ENCODE data around the gene IER2. TPM values are rescaled to one million over a fixed set of nuclear protein-coding genes. Genes with fewer than 3 reads are reported as not detected.

The IER2 gene
- total and polyA plus RNA-seq, 9 of the 15 experiments (the other 6 are each of a cell fraction or from before 2014, with no cell fraction given), result 4.5 to 205 (median 23.7) TPM

DNA sequence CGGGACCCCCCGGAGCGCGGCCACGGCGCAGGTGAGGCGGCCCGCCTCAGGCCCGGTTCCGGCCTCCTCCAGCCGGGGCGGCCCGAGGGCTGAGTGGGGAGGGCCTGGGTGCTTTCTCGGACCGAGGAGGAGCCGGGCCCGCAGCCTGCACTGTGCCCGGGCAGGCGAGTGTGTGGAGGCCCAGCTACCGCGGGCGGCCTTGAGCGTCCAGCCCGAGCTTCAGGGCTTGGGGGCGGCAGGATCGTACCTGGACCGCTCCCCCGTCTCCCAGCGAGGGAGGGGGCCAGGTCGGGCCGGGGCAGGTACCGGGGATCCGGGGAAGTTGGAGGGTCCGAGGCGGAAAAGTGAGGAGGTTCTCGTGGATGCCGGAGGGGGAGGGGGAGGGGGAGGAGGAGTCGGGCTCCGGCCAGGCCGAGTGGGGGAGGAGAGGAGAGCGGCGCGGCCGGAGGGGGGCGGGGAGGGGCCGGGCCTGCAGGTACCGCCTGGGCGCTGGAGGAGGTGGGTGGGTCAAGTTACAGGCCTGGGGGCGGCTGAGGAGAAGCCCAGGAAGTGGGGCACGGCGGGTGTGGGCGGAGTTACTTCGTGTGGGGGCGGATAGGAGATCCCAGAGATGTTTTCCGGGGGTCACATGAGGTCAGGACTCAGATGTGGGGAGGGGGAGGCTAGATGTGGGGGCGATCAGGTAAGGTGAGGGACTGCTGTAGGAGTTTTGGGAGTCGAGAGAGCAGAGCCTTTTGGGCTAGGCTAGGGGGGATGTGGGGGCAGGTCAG lies 31.6 kb upstream of the IER2 start (continued):
- TF ChIP-seq, protein P1, sequence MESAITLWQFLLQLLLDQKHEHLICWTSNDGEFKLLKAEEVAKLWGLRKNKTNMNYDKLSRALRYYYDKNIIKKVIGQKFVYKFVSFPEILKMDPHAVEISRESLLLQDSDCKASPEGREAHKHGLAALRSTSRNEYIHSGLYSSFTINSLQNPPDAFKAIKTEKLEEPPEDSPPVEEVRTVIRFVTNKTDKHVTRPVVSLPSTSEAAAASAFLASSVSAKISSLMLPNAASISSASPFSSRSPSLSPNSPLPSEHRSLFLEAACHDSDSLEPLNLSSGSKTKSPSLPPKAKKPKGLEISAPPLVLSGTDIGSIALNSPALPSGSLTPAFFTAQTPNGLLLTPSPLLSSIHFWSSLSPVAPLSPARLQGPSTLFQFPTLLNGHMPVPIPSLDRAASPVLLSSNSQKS (CRISPR knock-in tag; IDR thresholded peaks at IDR 0.05), result no peak
- TF ChIP-seq FOXA3 (CRISPR knock-in tag; conservative IDR thresholded peaks at IDR 0.05 in 1 of 2, IDR thresholded peaks at IDR 0.05 in 1 of 2), result no peak
- no peak for TF ChIP-seq SLC30A9 (CRISPR knock-in tag; IDR thresholded peaks at IDR 0.05)
- TF ChIP-seq FOS (IDR thresholded peaks at IDR 0.05; ENCODE audit: extremely low read depth, insufficient read length), result no peak
- TF ChIP-seq NEUROD1 (IDR thresholded peaks at IDR 0.05; ENCODE audit: borderline replicate concordance, low read depth, low read length, partially characterized antibody), result peak; percentile 20
- TF ChIP-seq RBFOX2 (IDR thresholded peaks at IDR 0.05; ENCODE audit: low read depth, low read length), result peak; percentile 74
- TF ChIP-seq KHSRP (IDR thresholded peaks at IDR 0.05), result no peak
- TF ChIP-seq MYNN (IDR thresholded peaks at IDR 0.05), result no peak
- no peak for TF ChIP-seq MYNN (CRISPR knock-in tag; IDR thresholded peaks at IDR 0.05)
- TF ChIP-seq ZBTB43 (CRISPR knock-in tag; IDR thresholded peaks at IDR 0.05), result no peak
- TF ChIP-seq CREB3 (tag; conservative IDR thresholded peaks at IDR 0.05; ENCODE audit: low read depth), result no peak
- TF ChIP-seq HNRNPUL1 (IDR thresholded peaks at IDR 0.05; ENCODE audit: low read length), result no peak
- no peak for TF ChIP-seq MTA2 (IDR thresholded peaks at IDR 0.05; ENCODE audit: low read depth)
- no peak for TF ChIP-seq ZC3H8 (IDR thresholded peaks at IDR 0.05)
- no peak for TF ChIP-seq RBM25 (IDR thresholded peaks at IDR 0.05; ENCODE audit: low read depth, low read length, severe bottlenecking)
- no peak for TF ChIP-seq PRMT5 (CRISPR knock-in tag; IDR thresholded peaks at IDR 0.05)
- no peak for TF ChIP-seq ETV5 (CRISPR knock-in tag; IDR thresholded peaks at IDR 0.05; ENCODE audit: low read depth)
- TF ChIP-seq ZZZ3 (IDR thresholded peaks at IDR 0.05), result no peak
- no peak for TF ChIP-seq HOXB6 (CRISPR knock-in tag; IDR thresholded peaks at IDR 0.05; ENCODE audit: borderline replicate concordance)
- no peak for TF ChIP-seq NFATC3 (IDR thresholded peaks at IDR 0.05)
- no peak for TF ChIP-seq SMAD1 (IDR thresholded peaks at IDR 0.05; ENCODE audit: low read depth, low read length, partially characterized antibody)
- TF ChIP-seq MTF1 (CRISPR knock-in tag; IDR thresholded peaks at IDR 0.05; ENCODE audit: borderline replicate concordance), result no peak
- TF ChIP-seq ZNF79 (CRISPR knock-in tag; IDR thresholded peaks at IDR 0.05; ENCODE audit: low read depth), result no peak
- TF ChIP-seq THRA (IDR thresholded peaks at IDR 0.05), result peak; percentile 89
- no peak for TF ChIP-seq ZNF143 (CRISPR knock-in tag; IDR thresholded peaks at IDR 0.05)
- TF ChIP-seq ZFX (CRISPR knock-in tag; IDR thresholded peaks at IDR 0.05), result peak; percentile 45
- 0 out of 2 replicates have a peak, but pooled peaks have one; percentile 29 for TF ChIP-seq HDAC2 (IDR thresholded peaks at IDR 0.05)
